DOHH2 (cell line): ENCODE data around the gene MET.

Experiments used
- CTCF ChIP-seq: fragments of 200-600 bp; sonication (generic); IDR thresholded peaks from one replicate; pipeline ENCODE4 v1.5.1; 2014; ENCODE audit warnings: antibody characterized with exemption, mild to moderate bottlenecking, low read depth, low read length; ENCODE audit not compliant: poor library complexity, severe bottlenecking
- EZH2phosphoT487 ChIP-seq: fragments of 200-600 bp; sonication (generic); IDR thresholded peaks from 2 replicates; pipeline ENCODE4 v1.6.1; 2017; ENCODE audit warnings: borderline replicate concordance, mild to moderate bottlenecking, antibody characterized with exemption, low read length, moderate library complexity, mixed read lengths

GRCh38 chr7:116661865-116662264, 10.1 kb upstream of the MET start:
- no peak for TF ChIP-seq CTCF
- no peak for TF ChIP-seq EZH2phosphoT487
